HEK293 (cell line): ENCODE results near the gene ARHGAP28.

ENCODE experiments used
- AEBP2 ChIP-seq: fragments of 450-650 bp; formaldehyde crosslinking; IDR thresholded peaks from 2 replicates; pipeline ENCODE4 v1.5.1; 2016; ENCODE audit warnings: missing biosample characterization, missing genetic modification characterization, borderline replicate concordance
- BCL11A ChIP-seq: fragments of 450-650 bp; formaldehyde crosslinking; IDR thresholded peaks from 2 replicates; pipeline ENCODE4 v1.5.1; 2016; ENCODE audit warnings: low read depth, missing biosample characterization, missing genetic modification characterization
- KLF17 ChIP-seq: fragments of 450-650 bp; formaldehyde crosslinking; IDR thresholded peaks from 2 replicates; pipeline ENCODE4 v1.5.1; 2016; ENCODE audit warnings: missing biosample characterization, missing genetic modification characterization
- MEIS1 ChIP-seq: sonication (generic); formaldehyde crosslinking; IDR thresholded peaks from 2 replicates; pipeline ENCODE4 v1.8.1; 2022; ENCODE audit warnings: missing genetic modification reagents, mild to moderate bottlenecking, borderline replicate concordance
- SALL2 ChIP-seq: fragments of 450-650 bp; formaldehyde crosslinking; IDR thresholded peaks from 2 replicates; pipeline ENCODE4 v1.5.0; 2017; ENCODE audit warnings: missing biosample characterization, mild to moderate bottlenecking, missing genetic modification characterization, borderline replicate concordance
- WT1 ChIP-seq: fragments of 450-650 bp; formaldehyde crosslinking; IDR thresholded peaks from 2 replicates; pipeline ENCODE4 v1.5.1; 2016; ENCODE audit warnings: missing biosample characterization, missing genetic modification characterization
- ZNF155 ChIP-seq: fragments of 450-650 bp; formaldehyde crosslinking; IDR thresholded peaks from 2 replicates; pipeline ENCODE4 v1.5.1; 2016; ENCODE audit warnings: missing biosample characterization, missing genetic modification characterization
- ZNF239 ChIP-seq: fragments of 450-650 bp; formaldehyde crosslinking; IDR thresholded peaks from 2 replicates; pipeline ENCODE4 v1.5.1; 2016; ENCODE audit warnings: missing biosample characterization, missing genetic modification characterization
- ZNF37A ChIP-seq: fragments of 450-650 bp; IDR thresholded peaks from 2 replicates; pipeline ENCODE4 v1.5.1; 2018; ENCODE audit warnings: missing biosample characterization, missing genetic modification characterization
- ZNF426 ChIP-seq: fragments of 450-650 bp; formaldehyde crosslinking; IDR thresholded peaks from 2 replicates; pipeline ENCODE4 v1.5.1; 2017; ENCODE audit warnings: missing biosample characterization, missing genetic modification characterization, mild to moderate bottlenecking, inconsistent platforms, moderate library complexity
- ZNF473 ChIP-seq: fragments of 450-650 bp; formaldehyde crosslinking; IDR thresholded peaks from 2 replicates; pipeline ENCODE4 v1.5.1; 2017; ENCODE audit warnings: missing biosample characterization, missing genetic modification characterization
- ZNF48 ChIP-seq: fragments of 450-650 bp; formaldehyde crosslinking; IDR thresholded peaks from 2 replicates; pipeline ENCODE4 v1.5.1; 2016; ENCODE audit warnings: missing biosample characterization, missing genetic modification characterization
- ZNF488 ChIP-seq: fragments of 450-650 bp; formaldehyde crosslinking; IDR thresholded peaks from 2 replicates; pipeline ENCODE4 v1.5.1; 2016; ENCODE audit warnings: missing biosample characterization, missing genetic modification characterization
- ZNF596 ChIP-seq: fragments of 450-650 bp; IDR thresholded peaks from 2 replicates; pipeline ENCODE4 v1.5.0; 2018; ENCODE audit warnings: missing biosample characterization, mild to moderate bottlenecking, missing genetic modification characterization, moderate library complexity
- ZNF621 ChIP-seq: fragments of 450-650 bp; formaldehyde crosslinking; IDR thresholded peaks from 2 replicates; pipeline ENCODE4 v1.5.1; 2017; ENCODE audit warnings: missing biosample characterization, missing genetic modification characterization
- ZNF76 ChIP-seq: fragments of 450-650 bp; formaldehyde crosslinking; IDR thresholded peaks from 2 replicates; pipeline ENCODE4; 2016; ENCODE audit warnings: low read depth, missing biosample characterization, missing genetic modification characterization, borderline replicate concordance
- ZNF830 ChIP-seq: fragments of 450-650 bp; IDR thresholded peaks from 2 replicates; pipeline ENCODE4 v1.5.0; 2018; ENCODE audit warnings: missing biosample characterization, missing genetic modification characterization, low read depth, mild to moderate bottlenecking, moderate library complexity
- TF ChIP-seq, protein P1 (sequence below): fragments of 450-650 bp; formaldehyde crosslinking; IDR thresholded peaks from 2 replicates; pipeline ENCODE4 v1.5.1; 2016; ENCODE audit warnings: missing biosample characterization, missing genetic modification characterization, borderline replicate concordance
- TF ChIP-seq, protein P2 (sequence below): fragments of 450-650 bp; formaldehyde crosslinking; IDR thresholded peaks from 2 replicates; pipeline ENCODE4 v1.5.1; 2016; ENCODE audit warnings: missing biosample characterization, missing genetic modification characterization
- TF ChIP-seq, protein P3 (sequence below): fragments of 450-650 bp; IDR thresholded peaks from 2 replicates; pipeline ENCODE4 v1.5.1; 2018; ENCODE audit warnings: missing biosample characterization, mild to moderate bottlenecking, missing genetic modification characterization
- TF ChIP-seq, protein P4 (sequence below): fragments of 450-650 bp; formaldehyde crosslinking; IDR thresholded peaks from 2 replicates; pipeline ENCODE4 v1.5.1; 2016; ENCODE audit warnings: missing biosample characterization, missing genetic modification characterization
- TF ChIP-seq, protein P5 (sequence below): fragments of 450-650 bp; formaldehyde crosslinking; IDR thresholded peaks from 2 replicates; pipeline ENCODE4 v1.5.1; 2017; ENCODE audit warnings: missing biosample characterization, missing genetic modification characterization
- TF ChIP-seq, protein P6 (sequence below): fragments of 450-650 bp; formaldehyde crosslinking; IDR thresholded peaks from 2 replicates; pipeline ENCODE4 v1.5.1; 2016; ENCODE audit warnings: missing biosample characterization, missing genetic modification characterization

Gene ARHGAP28

GRCh38 chr18:6731222-6731596 is 1.7 kb downstream of the ARHGAP28 start (continued):
- TF ChIP-seq ZNF37A (no peak), ZNF155 (no peak), ZNF596 (tag by site-specific recombination) (peak; percentile 15; the same call in 1 of the 2 replicates), ZNF48 (tag by site-specific recombination) (no peak), AEBP2 (tag by site-specific recombination) (no peak), KLF17 (tag by site-specific recombination) (no peak), ZNF621 (tag by site-specific recombination) (no peak), WT1 (tag by site-specific recombination) (no peak), ZNF239 (tag by site-specific recombination) (no peak), SALL2 (tag by site-specific recombination) (no peak), ZNF488 (tag by site-specific recombination) (no peak), MEIS1 (CRISPR knock-in tag) (no peak), ZNF473 (tag by site-specific recombination) (no peak), ZNF76 (tag by site-specific recombination) (no peak), ZNF426 (no peak), BCL11A (no peak), ZNF830 (tag by site-specific recombination) (no peak)
- TF ChIP-seq, protein P1, sequence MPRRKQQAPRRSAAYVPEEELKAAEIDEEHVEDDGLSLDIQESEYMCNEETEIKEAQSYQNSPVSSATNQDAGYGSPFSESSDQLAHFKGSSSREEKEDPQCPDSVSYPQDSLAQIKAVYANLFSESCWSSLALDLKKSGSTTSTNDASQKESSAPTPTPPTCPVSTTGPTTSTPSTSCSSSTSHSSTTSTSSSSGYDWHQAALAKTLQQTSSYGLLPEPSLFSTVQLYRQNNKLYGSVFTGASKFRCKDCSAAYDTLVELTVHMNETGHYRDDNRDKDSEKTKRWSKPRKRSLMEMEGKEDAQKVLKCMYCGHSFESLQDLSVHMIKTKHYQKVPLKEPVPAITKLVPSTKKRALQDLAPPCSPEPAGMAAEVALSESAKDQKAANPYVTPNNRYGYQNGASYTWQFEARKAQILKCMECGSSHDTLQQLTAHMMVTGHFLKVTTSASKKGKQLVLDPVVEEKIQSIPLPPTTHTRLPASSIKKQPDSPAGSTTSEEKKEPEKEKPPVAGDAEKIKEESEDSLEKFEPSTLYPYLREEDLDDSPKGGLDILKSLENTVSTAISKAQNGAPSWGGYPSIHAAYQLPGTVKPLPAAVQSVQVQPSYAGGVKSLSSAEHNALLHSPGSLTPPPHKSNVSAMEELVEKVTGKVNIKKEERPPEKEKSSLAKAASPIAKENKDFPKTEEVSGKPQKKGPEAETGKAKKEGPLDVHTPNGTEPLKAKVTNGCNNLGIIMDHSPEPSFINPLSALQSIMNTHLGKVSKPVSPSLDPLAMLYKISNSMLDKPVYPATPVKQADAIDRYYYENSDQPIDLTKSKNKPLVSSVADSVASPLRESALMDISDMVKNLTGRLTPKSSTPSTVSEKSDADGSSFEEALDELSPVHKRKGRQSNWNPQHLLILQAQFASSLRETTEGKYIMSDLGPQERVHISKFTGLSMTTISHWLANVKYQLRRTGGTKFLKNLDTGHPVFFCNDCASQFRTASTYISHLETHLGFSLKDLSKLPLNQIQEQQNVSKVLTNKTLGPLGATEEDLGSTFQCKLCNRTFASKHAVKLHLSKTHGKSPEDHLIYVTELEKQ = no peak
- TF ChIP-seq, protein P2, sequence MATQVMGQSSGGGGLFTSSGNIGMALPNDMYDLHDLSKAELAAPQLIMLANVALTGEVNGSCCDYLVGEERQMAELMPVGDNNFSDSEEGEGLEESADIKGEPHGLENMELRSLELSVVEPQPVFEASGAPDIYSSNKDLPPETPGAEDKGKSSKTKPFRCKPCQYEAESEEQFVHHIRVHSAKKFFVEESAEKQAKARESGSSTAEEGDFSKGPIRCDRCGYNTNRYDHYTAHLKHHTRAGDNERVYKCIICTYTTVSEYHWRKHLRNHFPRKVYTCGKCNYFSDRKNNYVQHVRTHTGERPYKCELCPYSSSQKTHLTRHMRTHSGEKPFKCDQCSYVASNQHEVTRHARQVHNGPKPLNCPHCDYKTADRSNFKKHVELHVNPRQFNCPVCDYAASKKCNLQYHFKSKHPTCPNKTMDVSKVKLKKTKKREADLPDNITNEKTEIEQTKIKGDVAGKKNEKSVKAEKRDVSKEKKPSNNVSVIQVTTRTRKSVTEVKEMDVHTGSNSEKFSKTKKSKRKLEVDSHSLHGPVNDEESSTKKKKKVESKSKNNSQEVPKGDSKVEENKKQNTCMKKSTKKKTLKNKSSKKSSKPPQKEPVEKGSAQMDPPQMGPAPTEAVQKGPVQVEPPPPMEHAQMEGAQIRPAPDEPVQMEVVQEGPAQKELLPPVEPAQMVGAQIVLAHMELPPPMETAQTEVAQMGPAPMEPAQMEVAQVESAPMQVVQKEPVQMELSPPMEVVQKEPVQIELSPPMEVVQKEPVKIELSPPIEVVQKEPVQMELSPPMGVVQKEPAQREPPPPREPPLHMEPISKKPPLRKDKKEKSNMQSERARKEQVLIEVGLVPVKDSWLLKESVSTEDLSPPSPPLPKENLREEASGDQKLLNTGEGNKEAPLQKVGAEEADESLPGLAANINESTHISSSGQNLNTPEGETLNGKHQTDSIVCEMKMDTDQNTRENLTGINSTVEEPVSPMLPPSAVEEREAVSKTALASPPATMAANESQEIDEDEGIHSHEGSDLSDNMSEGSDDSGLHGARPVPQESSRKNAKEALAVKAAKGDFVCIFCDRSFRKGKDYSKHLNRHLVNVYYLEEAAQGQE (tag by site-specific recombination) = no peak
- TF ChIP-seq, protein P3, sequence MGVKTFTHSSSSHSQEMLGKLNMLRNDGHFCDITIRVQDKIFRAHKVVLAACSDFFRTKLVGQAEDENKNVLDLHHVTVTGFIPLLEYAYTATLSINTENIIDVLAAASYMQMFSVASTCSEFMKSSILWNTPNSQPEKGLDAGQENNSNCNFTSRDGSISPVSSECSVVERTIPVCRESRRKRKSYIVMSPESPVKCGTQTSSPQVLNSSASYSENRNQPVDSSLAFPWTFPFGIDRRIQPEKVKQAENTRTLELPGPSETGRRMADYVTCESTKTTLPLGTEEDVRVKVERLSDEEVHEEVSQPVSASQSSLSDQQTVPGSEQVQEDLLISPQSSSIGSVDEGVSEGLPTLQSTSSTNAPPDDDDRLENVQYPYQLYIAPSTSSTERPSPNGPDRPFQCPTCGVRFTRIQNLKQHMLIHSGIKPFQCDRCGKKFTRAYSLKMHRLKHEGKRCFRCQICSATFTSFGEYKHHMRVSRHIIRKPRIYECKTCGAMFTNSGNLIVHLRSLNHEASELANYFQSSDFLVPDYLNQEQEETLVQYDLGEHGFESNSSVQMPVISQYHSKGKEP (tag by site-specific recombination) = no peak
- TF ChIP-seq, protein P4, sequence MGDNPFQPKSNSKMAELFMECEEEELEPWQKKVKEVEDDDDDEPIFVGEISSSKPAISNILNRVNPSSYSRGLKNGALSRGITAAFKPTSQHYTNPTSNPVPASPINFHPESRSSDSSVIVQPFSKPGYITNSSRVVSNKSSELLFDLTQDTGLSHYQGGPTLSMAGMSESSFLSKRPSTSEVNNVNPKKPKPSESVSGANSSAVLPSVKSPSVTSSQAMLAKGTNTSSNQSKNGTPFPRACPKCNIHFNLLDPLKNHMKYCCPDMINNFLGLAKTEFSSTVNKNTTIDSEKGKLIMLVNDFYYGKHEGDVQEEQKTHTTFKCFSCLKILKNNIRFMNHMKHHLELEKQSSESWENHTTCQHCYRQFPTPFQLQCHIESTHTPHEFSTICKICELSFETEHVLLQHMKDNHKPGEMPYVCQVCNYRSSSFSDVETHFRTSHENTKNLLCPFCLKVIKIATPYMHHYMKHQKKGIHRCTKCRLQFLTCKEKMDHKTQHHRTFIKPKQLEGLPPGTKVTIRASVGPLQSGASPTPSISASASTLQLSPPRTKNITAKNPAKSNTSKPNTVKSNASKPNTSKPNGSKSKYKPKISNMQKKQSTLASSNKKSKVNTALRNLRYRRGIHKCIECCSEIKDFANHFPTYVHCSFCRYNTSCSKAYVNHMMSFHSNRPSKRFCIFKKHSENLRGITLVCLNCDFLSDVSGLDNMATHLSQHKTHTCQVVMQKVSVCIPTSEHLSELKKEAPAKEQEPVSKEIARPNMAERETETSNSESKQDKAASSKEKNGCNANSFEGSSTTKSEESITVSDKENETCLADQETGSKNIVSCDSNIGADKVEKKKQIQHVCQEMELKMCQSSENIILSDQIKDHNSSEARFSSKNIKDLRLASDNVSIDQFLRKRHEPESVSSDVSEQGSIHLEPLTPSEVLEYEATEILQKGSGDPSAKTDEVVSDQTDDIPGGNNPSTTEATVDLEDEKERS (tag by site-specific recombination) = no peak
- TF ChIP-seq, protein P5, sequence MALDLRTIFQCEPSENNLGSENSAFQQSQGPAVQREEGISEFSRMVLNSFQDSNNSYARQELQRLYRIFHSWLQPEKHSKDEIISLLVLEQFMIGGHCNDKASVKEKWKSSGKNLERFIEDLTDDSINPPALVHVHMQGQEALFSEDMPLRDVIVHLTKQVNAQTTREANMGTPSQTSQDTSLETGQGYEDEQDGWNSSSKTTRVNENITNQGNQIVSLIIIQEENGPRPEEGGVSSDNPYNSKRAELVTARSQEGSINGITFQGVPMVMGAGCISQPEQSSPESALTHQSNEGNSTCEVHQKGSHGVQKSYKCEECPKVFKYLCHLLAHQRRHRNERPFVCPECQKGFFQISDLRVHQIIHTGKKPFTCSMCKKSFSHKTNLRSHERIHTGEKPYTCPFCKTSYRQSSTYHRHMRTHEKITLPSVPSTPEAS (tag by site-specific recombination) = peak; percentile 58; the same call in 1 of the 2 replicates
- TF ChIP-seq, protein P6, sequence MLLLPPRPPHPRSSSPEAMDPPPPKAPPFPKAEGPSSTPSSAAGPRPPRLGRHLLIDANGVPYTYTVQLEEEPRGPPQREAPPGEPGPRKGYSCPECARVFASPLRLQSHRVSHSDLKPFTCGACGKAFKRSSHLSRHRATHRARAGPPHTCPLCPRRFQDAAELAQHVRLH = no peak
